Endothelial cell of umbilical vein (primary cell): Measurements from ENCODE around the gene RAB35. TPM values are rescaled to one million over a fixed set of nuclear protein-coding genes. Genes with fewer than 3 reads are reported as not detected.

Experiments
- BruUV-seq: library from RNA; stranded (reverse); fragments of 400-500 nt; replicated peaks from 2 replicates; lab custom pipeline; 2021; lab: Mats Ljungman, UMichigan
- CTCF ChIA-PET: fragments of 300-600, 350-600 bp; sonication (Branson Sonifier 250); formaldehyde crosslinking; loops from one replicate; lab custom pipeline; 2021; ENCODE audit warnings: antibody characterized with exemption, inconsistent platforms; lab: Charles Lee
- POLR2A ChIA-PET: fragments of 300-600, 350-600 bp; sonication (Branson Sonifier 250); formaldehyde crosslinking; loops from one replicate; lab custom pipeline; 2021; ENCODE audit warnings: antibody characterized with exemption, inconsistent platforms; lab: Charles Lee
- DNase-seq: peaks from one replicate; pipeline ENCODE4 v3.0.0-alpha.2; 2011; ENCODE audit warnings: low read depth, low spot score
- FAIRE-seq: peaks from 2 replicates; lab custom pipeline; 2011; peaks lifted over from hg19 to GRCh38; lab: Jason Lieb, UNC
- H2AFZ ChIP-seq: 2 replicates; pipeline ENCODE4 v1.6.0; 2012; ENCODE audit warnings: low read depth, low read length, control low read depth, inconsistent platforms
- H3K27ac ChIP-seq: 2 replicates; pipeline ENCODE4 v1.5.1; 2011; ENCODE audit warnings: low read depth, mild to moderate bottlenecking, control low read depth, low read length, moderate library complexity; ENCODE audit not compliant: insufficient read depth
- H3K27me3 ChIP-seq, 2 experiments: 2 replicates each; pipeline versions ENCODE4 v1.6.0 to v1.6.1; 2011; ENCODE audit warnings: low read length in 2 of 2, mixed read lengths in 1 of 2; ENCODE audit not compliant: control insufficient read depth in 2 of 2, insufficient read depth in 2 of 2
- H3K36me3 ChIP-seq, 2 experiments: 2 replicates in 1 of 2; 3 replicates in 1 of 2; pipeline ENCODE4 v1.5.1; 2011; ENCODE audit warnings: low read length in 2 of 2, mild to moderate bottlenecking in 1 of 2, moderate library complexity in 1 of 2; ENCODE audit not compliant: control insufficient read depth in 2 of 2, insufficient read depth in 2 of 2; ENCODE audit errors: extremely low read depth in 1 of 2
- H3K4me1 ChIP-seq: 3 replicates; pipeline ENCODE4 v1.5.1; 2011; ENCODE audit warnings: mild to moderate bottlenecking, low read length; ENCODE audit not compliant: control insufficient read depth, insufficient read depth; ENCODE audit errors: extremely low read depth
- H3K4me2 ChIP-seq: 2 replicates; pipeline ENCODE4 v1.6.1; 2011; ENCODE audit warnings: low read length, control low read depth, mixed read lengths; ENCODE audit not compliant: insufficient read depth
- H3K4me3 ChIP-seq, 3 experiments: fragments of 200-600 bp in 1 of 3; sonication (generic), shearing (Covaris generic) in 1 of 3; replicated peaks in 1 of 3; 2 replicates each; pipeline ENCODE4 v1.5.1; 2011 to 2016; ENCODE audit warnings: control low read depth in 3 of 3, low read length in 3 of 3, mild to moderate bottlenecking in 2 of 3, inconsistent platforms in 1 of 3, low read depth in 1 of 3, moderate library complexity in 1 of 3; ENCODE audit not compliant: insufficient read depth in 1 of 3
- H3K79me2 ChIP-seq: 2 replicates; pipeline ENCODE4 v1.6.0; 2012; ENCODE audit warnings: low read length, inconsistent platforms; ENCODE audit not compliant: control insufficient read depth, insufficient read depth
- H3K9ac ChIP-seq: replicated peaks from 2 replicates; pipeline ENCODE3; 2011; ENCODE audit warnings: low read length, control low read depth; ENCODE audit not compliant: insufficient read depth; ENCODE audit errors: extremely low read depth
- H3K9me1 ChIP-seq: replicated peaks from 3 replicates; pipeline ENCODE4 v1.6.0; 2011; ENCODE audit warnings: mild to moderate bottlenecking, low read length; ENCODE audit not compliant: control insufficient read depth, insufficient read depth; ENCODE audit errors: extremely low read depth
- H3K9me3 ChIP-seq: replicated peaks from 2 replicates; pipeline ENCODE4 v1.5.1; 2012; ENCODE audit warnings: low read length, inconsistent platforms; ENCODE audit not compliant: control insufficient read depth, insufficient read depth
- H4K20me1 ChIP-seq: replicated peaks from 2 replicates; pipeline ENCODE3; 2011; ENCODE audit warnings: mild to moderate bottlenecking, low read length; ENCODE audit not compliant: control insufficient read depth, insufficient read depth; ENCODE audit errors: extremely low read depth
- EZH2 ChIP-seq: IDR thresholded peaks from 2 replicates; pipeline ENCODE4 v1.6.1; 2012; ENCODE audit warnings: borderline replicate concordance, low read depth, mild to moderate bottlenecking, moderate library complexity, low read length, inconsistent platforms; ENCODE audit not compliant: severe bottlenecking
- FOS ChIP-seq: IDR thresholded peaks from 2 replicates; pipeline ENCODE4 v1.6.1; 2011; ENCODE audit warnings: mild to moderate bottlenecking, low read length, moderate library complexity, borderline replicate concordance; ENCODE audit not compliant: insufficient read depth
- GATA2 ChIP-seq: IDR thresholded peaks from 2 replicates; pipeline ENCODE4 v1.7.0; 2011; ENCODE audit warnings: low read depth, mild to moderate bottlenecking, moderate library complexity, mixed read lengths, low read length; ENCODE audit not compliant: insufficient read length, insufficient read depth
- JUN ChIP-seq: IDR thresholded peaks from 2 replicates; pipeline ENCODE4 v1.6.1; 2011; ENCODE audit warnings: borderline replicate concordance, low read depth; ENCODE audit not compliant: insufficient read length, insufficient read depth
- MYC ChIP-seq: IDR thresholded peaks from one replicate; pipeline ENCODE4 v1.6.1; 2011; ENCODE audit warnings: mild to moderate bottlenecking, low read depth, low read length
- POLR2A ChIP-seq: IDR thresholded peaks from 2 replicates; pipeline ENCODE4 v1.6.1; 2012; ENCODE audit warnings: low read depth, mild to moderate bottlenecking, control low read depth, low read length
- POLR2AphosphoS5 ChIP-seq: IDR thresholded peaks from 2 replicates; pipeline ENCODE4 v1.6.1; 2012; ENCODE audit warnings: low read depth, mild to moderate bottlenecking, control low read depth, low read length, moderate library complexity; ENCODE audit not compliant: insufficient read depth
- dilution Hi-C: fragments of 300-500 bp; cut with MboI; formaldehyde crosslinking; loops from one replicate; pipeline ENCODE4 v1.15.0; 2019; ENCODE audit warnings: low sequenced_read_pairs; ENCODE audit not compliant: extremely low pct_ligation_motif_present
- intact Hi-C: fragments of 100-400 bp; cut with micrococcal nuclease; formaldehyde crosslinking; loops from one replicate; pipeline ENCODE4 v1.10.0; 2022
- polyA plus RNA-seq, 4 experiments: library from polyadenylated mRNA; depleted of rRNA in 3 of 4; stranded (reverse) in 3 of 4; unstranded in 1 of 4; fragments of >200 nt; gene quantifications; 2 replicates each; pipeline versions ENCODE4 v1.2.1 to v1.2.3, GENCODE V29; 2011 to 2012; ENCODE audit warnings: missing spikeins in 1 of 4
- total RNA-seq: library from RNA; stranded (reverse); gene quantifications from 2 replicates; pipeline ENCODE4 v1.2.3, GENCODE V29; 2021
- TF ChIP-seq, protein P1 (sequence below): IDR thresholded peaks from 2 replicates; pipeline ENCODE4 v1.6.1; 2011; ENCODE audit not compliant: insufficient read depth, insufficient read length
- TF ChIP-seq, protein P2 (sequence below), 2 donors: IDR thresholded peaks; 1 replicate in 1 of 2; 2 replicates in 1 of 2; pipeline ENCODE4 v1.5.1; 2011; ENCODE audit warnings: low read length in 2 of 2, mild to moderate bottlenecking in 2 of 2, moderate library complexity in 2 of 2, control low read depth in 1 of 2, inconsistent platforms in 1 of 2, low read depth in 1 of 2; ENCODE audit not compliant: insufficient read depth in 1 of 2; ENCODE audit errors: extremely low read depth in 1 of 2

RAB35 gene
- total and polyA plus RNA-seq, 2 donors (not counting 3 experiments of a cell fraction or from before 2014, with no cell fraction given): 70.5 to 80.3 TPM

DNA sequence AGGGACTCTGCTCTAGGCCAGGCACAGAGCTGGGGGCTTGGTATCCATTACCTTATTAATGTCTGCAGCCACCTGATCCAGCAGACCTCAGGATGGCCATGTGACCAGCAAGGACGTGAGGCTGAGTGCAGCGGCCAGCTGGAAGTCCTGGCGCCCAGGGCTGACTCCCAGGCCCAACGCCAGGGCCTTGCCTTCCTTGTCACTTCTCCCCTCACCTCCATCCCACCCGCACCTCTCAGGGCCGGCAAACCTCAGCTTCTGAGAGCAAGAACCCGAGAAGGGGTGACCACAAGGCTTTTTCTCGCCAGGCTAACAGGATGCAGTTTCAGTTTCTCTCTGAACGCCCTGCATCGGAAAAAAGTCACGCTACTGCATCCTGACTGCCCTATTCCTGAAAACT lies 15.4 kb downstream of the RAB35 start:
- dilution Hi-C loops (no loop called here), intact Hi-C loops (no loop called here)
- H3K79me2 ChIP-seq: peaks cover 63% of the 10 kb centered on the region
- ChIA-PET POLR2A (interaction anchor here (1.2 kb wide), 1 partner anchor 10 kb away, joined by 3 read pairs; no protein-coding TSS in a partner anchor), CTCF (interaction anchor here (1.0 to 1.4 kb wide), 2 partner anchors 8 to 9 kb away, joined by 3 to 6 read pairs; no protein-coding TSS in a partner anchor)
- BruUV-seq: no TSS peak
- H3K4me1 ChIP-seq: no peaks in the 10 kb centered on the region
- H3K4me2 ChIP-seq: no peak overlapping the region
- H3K27ac ChIP-seq: no peak overlapping the region
- TF ChIP-seq FOS (no peak), MYC (no peak), POLR2A (no peak), GATA2 (no peak), POLR2AphosphoS5 (no peak), EZH2 (no peak), JUN (no peak)
- TF ChIP-seq, protein P1, sequence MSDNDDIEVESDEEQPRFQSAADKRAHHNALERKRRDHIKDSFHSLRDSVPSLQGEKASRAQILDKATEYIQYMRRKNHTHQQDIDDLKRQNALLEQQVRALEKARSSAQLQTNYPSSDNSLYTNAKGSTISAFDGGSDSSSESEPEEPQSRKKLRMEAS: no peak
- TF ChIP-seq, protein P2, sequence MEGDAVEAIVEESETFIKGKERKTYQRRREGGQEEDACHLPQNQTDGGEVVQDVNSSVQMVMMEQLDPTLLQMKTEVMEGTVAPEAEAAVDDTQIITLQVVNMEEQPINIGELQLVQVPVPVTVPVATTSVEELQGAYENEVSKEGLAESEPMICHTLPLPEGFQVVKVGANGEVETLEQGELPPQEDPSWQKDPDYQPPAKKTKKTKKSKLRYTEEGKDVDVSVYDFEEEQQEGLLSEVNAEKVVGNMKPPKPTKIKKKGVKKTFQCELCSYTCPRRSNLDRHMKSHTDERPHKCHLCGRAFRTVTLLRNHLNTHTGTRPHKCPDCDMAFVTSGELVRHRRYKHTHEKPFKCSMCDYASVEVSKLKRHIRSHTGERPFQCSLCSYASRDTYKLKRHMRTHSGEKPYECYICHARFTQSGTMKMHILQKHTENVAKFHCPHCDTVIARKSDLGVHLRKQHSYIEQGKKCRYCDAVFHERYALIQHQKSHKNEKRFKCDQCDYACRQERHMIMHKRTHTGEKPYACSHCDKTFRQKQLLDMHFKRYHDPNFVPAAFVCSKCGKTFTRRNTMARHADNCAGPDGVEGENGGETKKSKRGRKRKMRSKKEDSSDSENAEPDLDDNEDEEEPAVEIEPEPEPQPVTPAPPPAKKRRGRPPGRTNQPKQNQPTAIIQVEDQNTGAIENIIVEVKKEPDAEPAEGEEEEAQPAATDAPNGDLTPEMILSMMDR (IDR thresholded peaks at IDR 0.05; ENCODE audit: extremely low read depth in 1 of 2, insufficient read depth in 1 of 2, low read depth in 1 of 2, low read length in 2 of 2): no peak
- H3K9me3 ChIP-seq: no peaks in the 10 kb centered on the region
- H3K9ac ChIP-seq: no peak overlapping the region
- peaks cover 5 to 48% of the 10 kb centered on the region in 2 experiments for H3K36me3 ChIP-seq
- no peaks in the 10 kb centered on the region for H3K9me1 ChIP-seq
- H3K27me3 ChIP-seq: no peaks in the 10 kb centered on the region
- H3K4me3 ChIP-seq: no peak overlapping the region
- H4K20me1 ChIP-seq: no peaks in the 10 kb centered on the region
- no peak for DNase-seq
- FAIRE-seq: no peak
- H2AFZ ChIP-seq: no peak overlapping the region
